ENCODE results near the gene PNISR.

PNISR gene

DNA sequence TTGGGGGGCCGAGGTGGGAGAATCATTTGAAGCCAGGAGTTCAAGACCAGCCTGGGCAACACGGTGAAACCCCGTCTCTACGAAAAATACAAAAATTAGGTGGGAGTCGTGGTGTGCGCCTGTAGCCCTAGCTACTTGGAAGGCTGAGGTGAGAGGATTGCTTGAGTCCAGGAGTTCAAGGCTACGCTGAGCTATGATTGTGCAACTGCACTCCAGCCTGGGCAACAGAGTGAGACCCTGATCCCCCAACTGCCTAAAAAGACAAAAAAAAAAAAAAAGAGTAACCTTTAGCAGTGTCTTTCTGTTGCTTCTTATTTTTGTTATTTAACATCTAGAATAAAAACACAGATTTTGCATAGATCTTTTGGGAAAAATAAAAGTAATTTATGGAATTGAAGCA lies 18.0 kb downstream of the PNISR start:
- no peak for DNase-seq

GRCh38 chr6:99402448-99402847 lies 22.7 kb downstream of the PNISR start:
- DNase-seq, result no peak

GRCh38 chr6:99397287-99397686 lies 27.8 kb downstream of the PNISR start:
- no peak for DNase-seq

- peak; percentile 46 for DNase-seq
These were observed 31.2 kb downstream of the PNISR start, which contains the start of gene COQ3 for GRCh38 chr6:99393698-99394531. TSS of gene COQ3 (minus strand) at chr6:99394195. CDS start at chr6:99394179, 16 bp downstream.

GRCh38 chr6:99393366-99393697 lies 31.8 kb downstream of the PNISR start:
- no peak for DNase-seq

DNA sequence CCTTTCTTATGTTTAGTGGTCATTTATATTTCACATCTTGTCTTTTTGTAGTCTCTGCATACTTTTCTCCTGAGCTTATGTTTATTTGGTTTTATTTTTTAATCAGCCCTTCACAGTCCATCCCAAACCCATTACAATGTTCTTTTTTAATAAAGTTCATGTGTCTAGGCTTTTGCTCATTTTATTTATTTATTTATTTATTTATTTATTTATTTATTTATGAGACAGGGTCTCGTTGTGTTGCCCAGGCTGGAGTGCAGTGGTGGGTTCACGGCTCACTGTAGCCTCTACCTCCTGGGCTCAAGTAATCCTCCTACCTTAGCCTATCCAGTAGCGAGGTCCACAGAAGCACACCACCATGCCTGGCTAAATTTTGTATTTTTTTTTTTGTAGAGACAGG lies 34.2 kb downstream of the PNISR start:
- DNase-seq, result no peak

- no peak for DNase-seq
These were observed 40.6 kb downstream of the PNISR start for GRCh38 chr6:99384507-99384906.

DNA sequence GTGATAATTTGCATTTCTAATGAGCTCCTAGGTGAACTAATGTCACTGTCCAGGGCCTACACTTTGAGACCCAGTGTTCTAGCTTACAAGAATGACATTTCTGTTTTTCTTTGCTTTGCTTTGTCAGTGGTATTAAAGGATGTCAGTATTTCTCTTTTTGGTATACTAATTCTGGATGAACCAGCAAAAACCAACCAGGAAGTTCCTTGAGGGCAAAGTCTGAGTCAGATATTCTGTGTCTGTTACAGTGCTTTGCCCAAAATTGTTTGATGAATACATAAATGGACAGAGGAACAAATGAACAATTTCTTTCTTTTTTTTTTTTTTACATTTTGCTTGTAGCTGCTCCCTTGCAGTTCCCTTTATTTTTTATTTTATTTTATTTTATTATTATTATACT lies 46.5 kb downstream of the PNISR start:
- no peak for DNase-seq

DNA sequence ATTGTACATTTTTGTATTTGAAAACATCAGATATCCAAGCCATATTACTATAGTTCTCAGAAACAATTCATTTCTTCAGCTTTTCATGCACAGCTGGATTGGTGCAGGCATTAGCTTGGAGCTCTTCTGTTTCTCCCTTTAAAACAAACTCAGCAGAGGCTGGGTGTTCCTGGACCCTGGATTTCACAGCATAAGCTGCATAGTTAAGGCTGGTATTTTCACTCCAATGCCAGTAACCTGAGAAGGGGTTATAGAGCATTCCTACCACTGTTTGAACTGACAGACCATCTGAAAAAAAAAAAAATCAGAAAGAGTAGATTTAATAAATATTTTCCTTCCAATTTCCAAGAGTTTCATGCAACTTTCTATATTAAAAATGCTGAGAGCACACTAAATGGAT lies 55.6 kb downstream of the PNISR start:
- DNase-seq, result no peak

GRCh38 chr6:99366852-99367251 lies 58.3 kb downstream of the PNISR start:
- DNase-seq, result no peak

DNA sequence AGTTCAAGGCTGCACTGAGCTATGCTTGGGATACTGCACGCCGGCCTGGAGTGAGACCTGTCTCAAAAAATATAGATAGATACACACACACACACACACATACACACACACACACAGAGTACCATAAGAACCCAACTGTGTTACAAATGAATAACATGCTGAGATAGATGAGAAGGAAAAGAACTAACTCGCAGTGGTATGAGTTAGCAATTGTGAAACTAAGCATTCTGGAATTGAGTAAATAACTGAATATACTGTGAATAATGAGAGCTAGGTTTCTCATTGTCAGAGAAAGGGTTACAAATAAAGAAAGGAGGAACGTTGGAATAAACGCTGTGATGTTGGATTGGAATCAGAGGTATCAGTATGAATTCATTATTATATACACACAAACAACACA lies 61.1 kb downstream of the PNISR start:
- DNase-seq, result no peak

DNA sequence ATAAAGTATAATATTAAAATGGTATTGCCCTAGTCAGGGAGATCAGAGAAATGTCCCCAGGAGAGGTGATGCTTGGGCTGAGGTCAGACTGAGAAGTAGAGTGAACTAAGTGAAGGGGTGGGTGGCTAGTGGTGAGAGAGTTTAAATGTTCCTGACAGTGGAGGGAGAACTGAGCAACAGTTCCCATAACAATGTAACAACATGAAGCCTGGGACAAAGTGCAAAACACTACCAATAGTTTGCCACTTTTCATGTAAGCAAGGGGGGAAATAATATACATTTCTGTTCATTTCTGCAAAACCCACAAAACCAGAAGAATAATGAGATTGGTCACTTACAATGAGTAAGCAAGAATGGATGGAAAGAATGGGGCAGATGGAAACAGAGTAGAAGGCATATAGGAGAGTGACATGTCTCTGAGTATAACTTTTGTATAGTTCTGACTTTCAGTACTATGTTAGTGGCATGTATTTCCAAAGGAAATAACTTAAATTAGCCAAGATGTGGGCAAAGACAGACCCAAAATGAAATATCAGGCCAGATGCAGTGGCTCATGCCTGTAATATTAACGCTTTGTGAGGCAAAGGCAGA lies 62.3 kb downstream of the PNISR start:
- no peak for DNase-seq

DNA sequence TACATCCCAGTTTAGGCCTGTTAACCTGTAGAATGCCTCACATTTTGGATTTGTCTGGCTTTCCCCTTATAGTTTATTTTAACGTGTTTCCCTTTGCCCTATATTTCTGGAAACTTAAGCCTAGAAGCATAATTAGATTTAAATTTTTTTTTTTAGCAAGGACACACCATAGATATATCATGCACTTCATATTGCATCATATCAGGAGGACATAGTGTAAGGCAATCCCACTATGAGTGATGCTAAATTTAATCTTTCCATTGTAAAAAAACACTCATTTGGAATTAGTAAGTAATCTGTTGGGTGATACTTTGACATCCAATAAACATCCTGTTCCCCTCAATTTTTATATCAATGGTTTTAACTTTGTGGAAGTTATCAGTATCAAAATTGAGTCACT lies 65.3 kb downstream of the PNISR start:
- no peak for DNase-seq

DNA sequence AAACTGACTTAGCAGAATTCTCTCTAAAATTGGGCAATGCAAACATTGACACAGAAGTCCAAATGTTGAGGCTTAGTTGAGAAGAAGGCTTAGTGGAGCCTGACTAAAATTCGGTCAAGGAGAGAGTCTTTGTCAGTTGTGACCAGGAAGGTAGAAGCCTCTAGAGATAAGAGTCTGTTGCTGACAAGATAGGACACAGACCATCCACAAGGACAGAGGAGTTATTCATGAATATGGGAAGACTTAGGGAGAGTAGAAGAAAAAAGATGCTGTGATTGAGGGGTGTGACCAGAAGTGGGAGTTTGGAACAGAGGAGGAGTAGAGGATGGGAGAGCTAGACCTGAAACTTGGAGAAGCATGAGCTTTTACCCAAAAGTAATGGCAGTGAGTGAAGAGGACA lies 68.5 kb downstream of the PNISR start:
- no peak for DNase-seq

DNA sequence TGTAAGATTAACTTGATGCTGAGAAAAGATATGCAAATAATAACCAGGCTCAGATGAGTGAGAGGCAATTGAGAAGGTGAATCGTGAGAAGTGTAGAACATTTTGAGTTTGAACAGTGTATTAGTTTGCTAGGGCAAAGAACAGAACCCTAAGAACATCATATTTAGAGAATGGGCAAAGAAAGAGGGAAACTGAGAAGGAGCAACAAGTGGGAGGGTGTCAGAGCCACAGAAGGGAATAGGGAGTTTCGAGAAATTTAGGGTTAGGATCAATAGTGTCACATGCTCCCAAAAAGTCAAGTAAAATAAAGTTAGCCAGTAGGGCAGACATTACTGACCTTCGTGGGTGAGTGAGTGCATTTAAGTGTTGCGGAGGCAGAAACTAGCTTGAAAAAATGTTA lies 70.1 kb downstream of the PNISR start:
- no peak for DNase-seq

- no peak for DNase-seq
These were observed 72.0 kb downstream of the PNISR start for GRCh38 chr6:99353126-99353525.

- DNase-seq, result no peak
These were observed 74.5 kb downstream of the PNISR start for GRCh38 chr6:99350573-99350972.

DNA sequence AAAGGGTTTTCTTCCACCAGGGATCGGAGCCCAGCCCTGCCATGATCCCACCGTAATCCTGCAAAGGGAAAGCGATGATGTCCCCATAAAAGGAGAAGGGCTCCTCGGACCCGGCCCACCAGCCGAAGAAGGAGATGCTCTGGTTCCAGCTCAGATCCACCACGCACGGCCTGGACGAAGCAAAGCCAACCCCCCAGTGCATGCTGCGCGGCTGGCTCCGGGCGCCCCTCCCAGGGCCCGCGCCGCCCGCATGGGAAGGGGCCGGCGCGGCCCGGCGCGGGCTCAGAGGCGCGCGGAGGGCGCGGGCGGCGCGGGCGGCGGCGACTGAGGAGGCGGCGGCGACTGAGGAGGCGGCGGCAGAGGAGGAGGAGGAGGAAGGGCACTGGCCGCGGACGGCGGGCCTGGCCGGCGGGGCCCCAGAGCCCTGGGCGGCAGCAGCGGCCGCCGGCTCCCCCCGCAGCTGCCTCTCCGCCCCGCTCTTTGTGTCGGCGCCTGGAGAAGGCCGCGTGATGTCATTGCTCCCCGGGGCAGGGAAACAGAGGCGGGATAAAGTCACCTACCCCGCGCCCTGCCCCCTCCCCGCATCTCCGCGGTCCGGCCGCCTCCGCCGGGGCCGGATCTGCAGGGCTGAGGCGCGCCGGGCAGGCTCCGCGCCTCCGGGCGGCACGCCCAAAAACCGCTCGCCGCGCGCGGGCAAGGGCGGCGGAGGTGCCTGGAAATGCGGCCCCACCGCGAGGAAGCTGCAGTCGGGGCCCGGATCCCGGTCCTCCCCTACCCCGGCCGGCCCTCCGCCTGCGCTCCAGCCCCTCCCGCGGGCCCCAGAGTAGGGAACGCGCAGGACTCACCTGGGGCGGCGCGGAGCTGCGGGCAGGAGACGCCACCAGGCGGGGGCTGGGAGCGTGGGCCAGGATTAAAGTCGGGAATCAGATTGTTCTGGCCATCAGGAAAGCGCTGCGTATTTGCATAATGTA lies 75.7 kb downstream of the PNISR start, which contains the start of gene FAXC:
FAXC (minus strand) TSS at position 504 of the 971 bp plus-strand sequence; CDS start at position 202, 302 bp downstream.
- DNase-seq, result no peak

DNA sequence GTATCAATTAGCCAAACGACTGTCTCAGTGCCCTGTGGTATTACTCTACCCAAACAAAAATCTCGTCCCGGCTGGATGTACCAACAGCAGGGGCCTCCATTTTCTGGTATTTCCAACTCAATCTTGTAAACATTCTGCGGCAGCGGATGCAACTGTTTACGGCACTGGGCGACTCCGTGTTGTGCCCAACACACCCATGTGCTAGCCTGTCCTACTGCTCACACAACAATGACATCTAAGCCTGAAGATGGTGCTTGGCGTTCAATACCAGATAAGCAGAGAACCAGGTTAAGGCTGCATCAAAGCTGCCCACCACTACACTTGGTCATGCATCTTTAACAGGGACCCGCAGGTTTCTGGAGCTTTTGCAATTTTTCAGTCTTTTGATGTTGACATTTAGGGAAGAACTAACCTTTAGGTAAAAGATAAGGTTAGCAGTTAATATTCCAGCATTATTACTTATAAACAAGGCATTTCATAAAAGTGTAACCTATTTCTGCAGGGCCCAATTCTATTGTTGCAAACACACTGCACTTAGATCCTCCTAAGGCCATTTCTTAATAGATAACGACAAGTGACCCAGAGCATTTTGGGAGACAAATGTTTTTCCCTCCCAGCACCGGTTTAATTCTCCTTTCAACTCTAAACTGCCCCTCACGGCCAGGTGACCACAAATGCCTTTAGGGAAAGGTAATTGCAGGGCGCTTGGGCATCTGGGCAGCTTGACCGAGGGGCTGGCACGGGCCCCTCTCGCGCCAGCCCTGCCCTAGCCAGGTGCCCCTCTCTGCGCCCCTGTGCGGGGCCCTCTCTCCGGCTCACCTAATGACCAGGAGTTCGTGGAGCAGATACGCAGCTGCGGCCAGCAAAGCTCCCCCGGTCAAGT lies 76.6 kb downstream of the PNISR start:
- no peak for DNase-seq

Measured in activated CD4-positive, alpha-beta T cell treated with anti-CD3 and anti-CD28 coated beads for 1 hour (primary cell).